Fibroblast of pulmonary artery (primary cell): Measurements from ENCODE around the gene CLSTN1.

Experiments used
- DNase-seq: peaks from one replicate; pipeline ENCODE4 v3.0.0-alpha.2; 2010; ENCODE audit warnings: low read depth
- H3K4me3 ChIP-seq: replicated peaks from 2 replicates; pipeline ENCODE4 v1.5.1; 2011; ENCODE audit warnings: low read depth, mild to moderate bottlenecking, control low read depth, low read length, moderate library complexity
- TF ChIP-seq, protein P1 (sequence below): IDR thresholded peaks from 2 replicates; pipeline ENCODE4 v1.5.1; 2011; ENCODE audit warnings: mild to moderate bottlenecking, control low read depth, low read length, inconsistent platforms; ENCODE audit errors: missing control alignments

Gene CLSTN1

DNA sequence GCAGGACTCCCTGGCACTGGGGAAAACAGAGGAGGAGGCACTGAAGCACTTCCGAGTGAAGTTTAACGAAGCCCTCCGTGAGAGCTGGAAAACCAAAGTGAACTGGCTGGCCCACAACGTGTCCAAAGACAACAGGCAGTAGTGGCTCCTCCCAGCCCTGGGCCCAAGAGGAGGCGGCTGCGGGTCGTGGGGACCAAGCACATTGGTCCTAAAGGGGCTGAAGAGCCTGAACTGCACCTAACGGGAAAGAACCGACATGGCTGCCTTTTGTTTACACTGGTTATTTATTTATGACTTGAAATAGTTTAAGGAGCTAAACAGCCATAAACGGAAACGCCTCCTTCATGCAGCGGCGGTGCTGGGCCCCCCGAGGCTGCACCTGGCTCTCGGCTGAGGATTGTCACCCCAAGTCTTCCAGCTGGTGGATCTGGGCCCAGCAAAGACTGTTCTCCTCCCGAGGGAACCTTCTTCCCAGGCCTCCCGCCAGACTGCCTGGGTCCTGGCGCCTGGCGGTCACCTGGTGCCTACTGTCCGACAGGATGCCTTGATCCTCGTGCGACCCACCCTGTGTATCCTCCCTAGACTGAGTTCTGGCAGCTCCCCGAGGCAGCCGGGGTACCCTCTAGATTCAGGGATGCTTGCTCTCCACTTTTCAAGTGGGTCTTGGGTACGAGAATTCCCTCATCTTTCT is 96.7 kb downstream of the CLSTN1 start:
- TF ChIP-seq, protein P1, sequence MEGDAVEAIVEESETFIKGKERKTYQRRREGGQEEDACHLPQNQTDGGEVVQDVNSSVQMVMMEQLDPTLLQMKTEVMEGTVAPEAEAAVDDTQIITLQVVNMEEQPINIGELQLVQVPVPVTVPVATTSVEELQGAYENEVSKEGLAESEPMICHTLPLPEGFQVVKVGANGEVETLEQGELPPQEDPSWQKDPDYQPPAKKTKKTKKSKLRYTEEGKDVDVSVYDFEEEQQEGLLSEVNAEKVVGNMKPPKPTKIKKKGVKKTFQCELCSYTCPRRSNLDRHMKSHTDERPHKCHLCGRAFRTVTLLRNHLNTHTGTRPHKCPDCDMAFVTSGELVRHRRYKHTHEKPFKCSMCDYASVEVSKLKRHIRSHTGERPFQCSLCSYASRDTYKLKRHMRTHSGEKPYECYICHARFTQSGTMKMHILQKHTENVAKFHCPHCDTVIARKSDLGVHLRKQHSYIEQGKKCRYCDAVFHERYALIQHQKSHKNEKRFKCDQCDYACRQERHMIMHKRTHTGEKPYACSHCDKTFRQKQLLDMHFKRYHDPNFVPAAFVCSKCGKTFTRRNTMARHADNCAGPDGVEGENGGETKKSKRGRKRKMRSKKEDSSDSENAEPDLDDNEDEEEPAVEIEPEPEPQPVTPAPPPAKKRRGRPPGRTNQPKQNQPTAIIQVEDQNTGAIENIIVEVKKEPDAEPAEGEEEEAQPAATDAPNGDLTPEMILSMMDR = no peak
- H3K4me3 ChIP-seq = no peak overlapping the region
- DNase-seq = no peak

DNA sequence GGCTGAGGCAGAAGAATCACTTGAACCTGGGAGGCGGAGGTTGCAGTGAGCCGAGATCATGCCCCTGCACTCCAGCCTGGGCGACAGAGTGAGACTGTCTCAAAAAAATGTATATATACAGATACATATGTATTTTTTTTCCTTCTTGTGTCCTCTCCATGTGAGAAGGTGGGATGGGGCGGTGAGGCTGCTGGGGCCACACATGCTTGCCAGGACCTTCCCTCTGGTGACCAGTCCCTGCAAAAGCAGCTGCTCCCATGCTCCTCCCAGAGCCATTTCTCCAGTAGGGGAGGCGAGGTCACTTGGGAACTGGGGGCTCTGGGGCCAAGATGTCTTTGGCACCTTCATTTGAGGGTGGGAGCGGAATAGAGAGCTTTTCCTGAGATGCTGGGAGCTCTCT is 97.4 kb downstream of the CLSTN1 start:
- no peak for DNase-seq

DNA sequence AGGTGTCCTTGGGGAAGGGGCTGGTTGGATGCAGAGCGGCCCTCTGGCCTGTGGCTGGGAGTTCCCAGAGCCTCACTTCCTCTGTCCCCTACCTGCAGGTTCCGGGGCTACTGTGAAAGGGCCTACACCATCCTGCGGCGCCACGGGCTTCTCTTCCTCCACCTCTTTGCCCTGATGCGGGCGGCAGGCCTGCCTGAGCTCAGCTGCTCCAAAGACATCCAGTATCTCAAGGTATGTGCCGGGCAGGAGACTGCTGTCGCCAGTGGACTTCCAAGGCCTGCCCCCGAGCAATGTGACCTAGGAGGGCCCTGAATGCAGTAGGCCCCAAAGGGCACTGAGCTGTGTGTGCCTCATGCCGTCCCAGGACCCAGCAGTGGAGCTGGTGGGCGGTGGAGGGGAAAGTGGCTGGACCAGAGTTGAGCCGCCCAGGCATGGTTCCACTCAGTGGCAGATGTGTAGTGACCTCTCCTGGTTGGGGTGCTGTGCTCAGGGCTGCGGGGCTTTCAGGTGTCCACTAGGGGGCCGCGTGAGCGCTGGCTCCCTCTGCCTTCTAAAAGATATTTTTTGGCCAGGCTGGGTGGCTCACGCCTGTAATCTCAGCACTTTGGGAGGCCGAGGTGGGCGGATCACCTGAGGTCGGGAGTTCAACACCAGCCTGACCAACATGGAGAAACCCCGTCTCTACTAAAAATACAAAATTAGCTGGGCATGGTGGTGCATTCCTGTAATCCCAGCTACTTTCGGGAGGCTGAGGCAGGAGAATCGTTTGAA is 98.9 kb downstream of the CLSTN1 start:
- DNase-seq = peak; percentile 62
- H3K4me3 ChIP-seq = no peak overlapping the region
- TF ChIP-seq, protein P1 = peak; percentile 87

More for the DNA sequence above, 97.4 kb downstream of the CLSTN1 start:
- H3K4me3 ChIP-seq = no peak overlapping the region
- TF ChIP-seq, protein P1 = no peak

DNA sequence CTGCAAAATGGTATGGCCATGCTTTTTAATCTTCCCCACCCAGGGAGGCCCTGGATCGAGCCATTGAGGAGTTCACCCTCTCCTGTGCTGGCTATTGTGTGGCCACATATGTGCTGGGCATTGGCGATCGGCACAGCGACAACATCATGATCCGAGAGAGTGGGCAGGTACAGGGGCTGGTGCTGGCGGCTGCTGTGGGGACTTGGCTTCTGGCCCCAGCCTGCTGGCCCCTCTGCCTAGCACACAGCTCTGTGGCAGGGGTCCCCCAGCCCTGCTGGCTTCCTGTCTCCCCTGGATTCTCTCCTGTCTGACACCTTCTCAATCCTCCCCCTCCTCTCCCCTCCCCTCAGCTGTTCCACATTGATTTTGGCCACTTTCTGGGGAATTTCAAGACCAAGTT is 99.8 kb downstream of the CLSTN1 start:
- DNase-seq = no peak
- H3K4me3 ChIP-seq = no peak overlapping the region

DNA sequence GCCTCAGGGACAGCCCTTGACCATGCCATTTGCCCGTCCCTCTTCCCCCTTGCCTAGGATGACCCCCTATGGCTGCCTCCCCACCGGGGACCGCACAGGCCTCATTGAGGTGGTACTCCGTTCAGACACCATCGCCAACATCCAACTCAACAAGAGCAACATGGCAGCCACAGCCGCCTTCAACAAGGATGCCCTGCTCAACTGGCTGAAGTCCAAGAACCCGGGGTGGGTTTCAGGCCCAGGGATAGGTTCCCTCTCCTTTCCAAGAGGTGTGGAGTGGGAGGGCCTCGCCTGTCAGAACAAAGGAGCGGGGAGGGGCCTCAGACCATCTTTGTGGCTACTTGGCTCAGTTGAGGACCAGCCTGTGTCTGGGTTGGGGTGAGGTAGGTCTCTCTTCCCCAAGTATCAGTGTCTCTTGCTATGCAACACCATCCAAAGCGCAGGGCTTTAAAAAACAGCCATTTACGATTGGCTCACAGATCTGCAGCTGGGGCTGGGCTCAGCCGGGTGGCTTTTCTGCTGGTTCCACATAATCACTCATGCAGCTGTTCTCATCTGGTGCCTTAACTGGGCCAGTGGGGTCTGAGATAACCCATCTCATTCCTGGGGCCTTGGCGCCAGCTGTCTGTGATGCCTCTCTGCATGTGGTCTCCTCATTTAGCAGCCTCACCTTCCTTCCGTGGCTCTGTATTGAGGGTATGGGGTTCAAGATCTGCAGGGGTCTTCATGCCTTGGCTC is 100.5 kb downstream of the CLSTN1 start:
- DNase-seq = no peak
- TF ChIP-seq, protein P1 = no peak
- no peak overlapping the region for H3K4me3 ChIP-seq

More for the DNA sequence above, 99.8 kb downstream of the CLSTN1 start:
- TF ChIP-seq, protein P1 = no peak

DNA sequence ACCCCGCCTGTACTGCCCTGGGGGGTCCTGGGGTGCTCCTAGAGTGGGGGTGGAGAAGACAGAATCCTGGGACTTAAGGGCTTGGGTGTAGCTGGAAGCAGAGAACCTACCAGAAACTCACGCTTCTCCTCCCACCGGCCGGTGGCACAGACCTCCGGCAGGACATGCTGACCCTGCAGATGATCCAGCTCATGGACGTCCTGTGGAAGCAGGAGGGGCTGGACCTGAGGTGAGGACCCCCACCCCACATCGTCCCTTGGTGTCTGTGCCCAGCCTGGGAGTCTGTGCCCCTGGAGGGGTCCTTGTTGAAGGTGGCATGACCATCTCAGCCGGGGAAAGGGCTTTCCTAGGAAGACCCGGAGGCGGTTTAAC is 101.4 kb downstream of the CLSTN1 start:
- DNase-seq = no peak
- H3K4me3 ChIP-seq = no peak overlapping the region
- TF ChIP-seq, protein P1 = no peak
